GM21390 (cell line): Measurements from ENCODE around the gene ACTN4.

Source experiments
- ATAC-seq: cut with Tn5 transposase; IDR thresholded peaks from one replicate; pipeline ENCODE4 v1.9.1; 2021; ENCODE audit not compliant: unreplicated experiment

Gene ACTN4

GRCh38 chr19:38722947-38723605 is 75.6 kb downstream of the ACTN4 start:
- ATAC-seq: no peak

- no peak for ATAC-seq
Measured at GRCh38 chr19:38723606-38723965, 76.1 kb downstream of the ACTN4 start.

DNA sequence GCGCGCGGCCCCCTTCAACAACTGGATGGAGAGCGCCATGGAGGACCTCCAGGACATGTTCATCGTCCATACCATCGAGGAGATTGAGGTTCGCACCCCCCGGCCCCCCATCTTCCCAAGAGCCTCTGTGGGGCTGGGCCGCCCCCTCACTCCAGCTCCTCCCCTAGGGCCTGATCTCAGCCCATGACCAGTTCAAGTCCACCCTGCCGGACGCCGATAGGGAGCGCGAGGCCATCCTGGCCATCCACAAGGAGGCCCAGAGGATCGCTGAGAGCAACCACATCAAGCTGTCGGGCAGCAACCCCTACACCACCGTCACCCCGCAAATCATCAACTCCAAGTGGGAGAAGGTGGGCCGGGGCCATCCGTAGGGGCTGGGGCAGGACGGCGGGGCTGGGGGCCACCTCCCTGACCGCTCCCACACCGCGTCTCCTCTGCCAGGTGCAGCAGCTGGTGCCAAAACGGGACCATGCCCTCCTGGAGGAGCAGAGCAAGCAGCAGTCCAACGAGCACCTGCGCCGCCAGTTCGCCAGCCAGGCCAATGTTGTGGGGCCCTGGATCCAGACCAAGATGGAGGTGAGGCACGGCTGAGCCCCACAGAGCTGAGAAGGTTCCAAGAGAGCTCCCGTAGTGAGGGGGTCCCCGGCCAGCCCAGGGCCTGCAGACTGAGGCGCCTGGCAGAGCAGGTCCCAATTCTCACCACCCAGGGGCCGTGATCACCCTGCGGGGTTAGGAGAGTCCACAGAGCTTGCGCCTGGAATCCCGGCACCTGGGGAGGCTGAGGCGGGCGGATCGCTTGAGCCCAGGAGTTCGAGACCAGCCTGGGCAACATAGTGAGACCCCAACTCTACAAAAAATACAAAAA is 76.8 kb downstream of the ACTN4 start:
- ATAC-seq: no peak

- ATAC-seq: no peak
Measured at GRCh38 chr19:38725469-38726283, 78.2 kb downstream of the ACTN4 start.

GRCh38 chr19:38726284-38726673 is 78.8 kb downstream of the ACTN4 start:
- ATAC-seq: no peak

- no peak for ATAC-seq
Measured at GRCh38 chr19:38726761-38727301, 79.4 kb downstream of the ACTN4 start.

DNA sequence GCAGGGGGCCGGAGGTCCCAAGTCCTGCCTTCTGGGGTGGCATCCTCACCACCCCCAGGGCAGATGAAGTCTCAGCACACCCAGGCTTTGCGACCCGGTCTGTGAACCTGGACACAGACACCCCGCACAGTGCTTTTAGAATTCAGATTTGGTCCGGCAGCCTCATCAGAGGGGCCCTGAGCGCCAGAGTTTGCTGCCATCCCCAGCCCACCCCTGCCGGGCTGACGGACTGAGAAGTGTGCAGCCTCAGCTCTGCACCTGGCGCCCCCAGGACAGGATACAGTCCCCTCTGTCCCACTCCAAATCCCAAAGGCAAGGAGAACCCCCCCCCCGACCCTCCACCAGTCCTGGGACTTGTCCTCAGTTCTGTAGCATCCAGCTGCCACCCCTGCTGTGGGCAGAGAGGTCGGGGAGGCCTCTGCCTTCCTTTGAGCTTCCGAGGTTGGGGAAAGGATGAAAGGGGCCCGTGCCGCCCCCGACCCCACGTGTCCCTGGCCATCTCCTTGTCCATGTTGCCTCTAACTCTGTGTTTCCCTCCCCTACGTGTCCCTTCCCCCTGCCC is 79.9 kb downstream of the ACTN4 start:
- ATAC-seq: no peak

GRCh38 chr19:38727868-38728660 is 80.6 kb downstream of the ACTN4 start:
- ATAC-seq: no peak

DNA sequence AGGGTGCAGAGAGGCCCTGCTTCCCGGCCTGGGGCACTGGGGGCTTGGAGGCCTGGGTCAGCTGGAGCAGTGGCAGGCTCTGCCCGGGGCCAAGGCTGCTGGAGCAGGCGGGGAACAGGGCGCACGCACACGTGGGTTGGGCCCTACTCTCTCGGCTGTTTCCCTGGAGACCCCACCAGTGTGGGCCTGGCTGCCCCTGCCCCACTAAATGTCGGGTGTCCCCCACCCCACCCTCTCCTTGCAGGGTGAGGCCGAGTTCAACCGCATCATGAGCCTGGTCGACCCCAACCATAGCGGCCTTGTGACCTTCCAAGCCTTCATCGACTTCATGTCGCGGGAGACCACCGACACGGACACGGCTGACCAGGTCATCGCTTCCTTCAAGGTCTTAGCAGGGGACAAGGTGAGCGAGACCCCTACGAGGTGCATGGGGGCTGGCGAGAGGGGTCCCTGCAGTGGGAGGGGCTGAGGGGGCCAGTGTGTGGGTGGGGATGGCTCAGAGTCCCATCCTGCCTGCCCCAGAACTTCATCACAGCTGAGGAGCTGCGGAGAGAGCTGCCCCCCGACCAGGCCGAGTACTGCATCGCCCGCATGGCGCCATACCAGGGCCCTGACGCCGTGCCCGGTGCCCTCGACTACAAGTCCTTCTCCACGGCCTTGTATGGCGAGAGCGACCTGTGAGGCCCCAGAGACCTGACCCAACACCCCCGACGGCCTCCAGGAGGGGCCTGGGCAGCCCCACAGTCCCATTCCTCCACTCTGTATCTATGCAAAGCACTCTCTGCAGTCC is 81.5 kb downstream of the ACTN4 start:
- ATAC-seq: no peak

DNA sequence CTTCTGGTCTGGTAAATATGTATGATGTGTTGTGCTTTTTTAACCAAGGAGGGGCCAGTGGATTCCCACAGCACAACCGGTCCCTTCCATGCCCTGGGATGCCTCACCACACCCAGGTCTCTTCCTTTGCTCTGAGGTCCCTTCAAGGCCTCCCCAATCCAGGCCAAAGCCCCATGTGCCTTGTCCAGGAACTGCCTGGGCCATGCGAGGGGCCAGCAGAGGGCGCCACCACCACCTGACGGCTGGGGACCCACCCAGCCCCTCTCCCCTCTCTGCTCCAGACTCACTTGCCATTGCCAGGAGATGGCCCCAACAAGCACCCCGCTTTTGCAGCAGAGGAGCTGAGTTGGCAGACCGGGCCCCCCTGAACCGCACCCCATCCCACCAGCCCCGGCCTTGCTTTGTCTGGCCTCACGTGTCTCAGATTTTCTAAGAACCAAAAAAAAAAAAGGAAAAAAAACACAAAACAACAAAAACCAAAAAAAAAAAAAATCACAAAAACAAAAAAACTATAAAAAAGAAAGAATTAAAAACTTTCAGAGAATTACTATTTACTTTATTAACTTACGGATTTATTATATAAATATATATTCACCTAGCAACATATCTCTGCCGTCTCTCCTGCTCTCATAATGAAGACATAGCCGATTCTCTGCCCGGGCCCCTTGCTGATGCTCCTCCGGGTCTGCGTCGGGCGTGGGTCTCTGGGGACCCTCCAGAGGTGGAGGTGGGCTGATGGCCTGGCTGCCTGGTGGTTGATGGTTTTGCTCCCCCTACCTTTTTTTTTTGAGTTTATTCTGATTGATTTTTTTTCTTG is 82.4 kb downstream of the ACTN4 start:
- no peak for ATAC-seq

- ATAC-seq: no peak
Measured at GRCh38 chr19:38730470-38730730, 83.0 kb downstream of the ACTN4 start.

- no peak for ATAC-seq
Measured at GRCh38 chr19:38730731-38731589, 83.5 kb downstream of the ACTN4 start.

GRCh38 chr19:38731654-38732301 is 84.3 kb downstream of the ACTN4 start:
- ATAC-seq: no peak

- ATAC-seq: no peak
Measured at GRCh38 chr19:38733241-38733492, 85.7 kb downstream of the ACTN4 start.

- no peak for ATAC-seq
Measured at GRCh38 chr19:38733493-38734175, 86.2 kb downstream of the ACTN4 start.

- no peak for ATAC-seq
Measured at GRCh38 chr19:38734176-38734425, 86.7 kb downstream of the ACTN4 start.

DNA sequence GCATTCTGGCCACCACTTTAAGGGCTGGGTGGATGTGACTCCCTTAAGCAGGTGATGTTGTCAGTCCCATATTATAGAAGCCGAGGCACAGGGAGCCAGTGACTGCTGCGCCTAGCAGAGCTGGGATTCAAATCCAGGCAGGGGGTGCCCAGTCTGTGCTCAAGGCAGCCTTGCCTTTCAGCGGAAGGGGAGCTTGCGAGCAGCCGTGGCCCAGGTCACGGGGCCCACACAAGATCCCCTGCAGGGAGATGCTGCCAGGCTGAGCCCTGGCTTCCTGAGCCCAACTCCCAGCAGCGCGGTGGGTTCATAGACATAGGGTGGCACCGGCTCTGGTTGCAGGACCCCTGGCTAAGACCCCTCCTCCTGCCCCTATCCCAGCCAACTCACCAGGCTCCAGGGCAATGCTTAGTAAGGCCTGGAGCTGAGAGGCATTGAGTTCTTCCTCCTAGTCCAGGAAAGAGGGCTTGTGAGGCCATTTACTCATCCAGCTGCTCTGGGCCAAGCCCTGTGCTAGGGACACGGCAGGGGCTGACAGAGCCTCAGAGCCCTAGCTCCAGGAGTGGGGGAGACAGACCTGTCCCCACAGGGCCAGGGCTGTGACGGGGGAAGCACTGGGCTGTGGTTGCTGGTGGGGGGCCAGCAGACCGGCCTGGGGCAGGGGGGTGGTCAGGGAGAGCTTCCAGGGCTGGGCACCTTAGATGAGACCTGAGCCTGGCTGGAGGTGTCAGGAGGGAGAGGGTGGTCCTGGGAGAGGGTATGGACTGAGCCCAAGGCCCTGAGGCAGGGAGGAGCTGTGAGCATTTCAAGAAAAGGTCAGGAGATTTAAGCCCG is 87.2 kb downstream of the ACTN4 start:
- ATAC-seq: no peak
